Esophagus squamous epithelium (tissue), 5 donors: ENCODE measurements around the gene CCNB2. TPM values are rescaled to one million over a fixed set of nuclear protein-coding genes. Genes with fewer than 3 reads are reported as not detected.
"Not testable (repeated sequence)": the region's sequence is repeated elsewhere in the genome, so short reads cannot be mapped to it uniquely, and the experiment has no call there.

ENCODE experiments used
- DNase-seq: peaks from one replicate; lab custom pipeline; 2025; lab: John Stamatoyannopoulos, UW
- H3K27ac ChIP-seq, 4 donors: fragments of 200-600 bp; sonication (generic); one replicate each; pipeline ENCODE4 v1.5.1; 2016 to 2019; ENCODE audit warnings: mild to moderate bottlenecking in 1 of 4
- H3K27me3 ChIP-seq, 4 donors: fragments of 200-600 bp; sonication (generic); 1 replicate in 3 of 4; 2 replicates in 1 of 4; pipeline versions ENCODE4 v1.5.1 to v1.6.0; 2017 to 2021; ENCODE audit warnings: antibody characterized with exemption in 1 of 4
- H3K36me3 ChIP-seq, 3 donors: fragments of 200-600 bp; sonication (generic); one replicate each; pipeline ENCODE4 v1.5.1; 2016 to 2019
- H3K4me1 ChIP-seq, 3 donors: fragments of 200-600 bp; sonication (generic); one replicate each; pipeline ENCODE4 v1.5.1; 2017 to 2019
- H3K4me3 ChIP-seq, 4 donors: fragments of 200-600 bp; sonication (generic); 1 replicate in 3 of 4; 2 replicates in 1 of 4; pipeline ENCODE4 v1.5.1; 2016 to 2019; ENCODE audit warnings: mild to moderate bottlenecking in 2 of 4, moderate library complexity in 1 of 4
- H3K9me3 ChIP-seq, 3 donors: fragments of 200-600 bp; sonication (generic); one replicate each; pipeline ENCODE4 v1.5.1; 2016 to 2019
- POLR2A ChIP-seq, 4 donors: fragments of 450-650 bp; IDR thresholded peaks; one replicate each; pipeline ENCODE4 v1.6.1; 2017; ENCODE audit warnings: antibody characterized with exemption in 4 of 4, mild to moderate bottlenecking in 4 of 4, moderate library complexity in 3 of 4
- WGBS, 2 donors: methylation state at CpG; one replicate each; pipeline ENCODE4 v1.1.5; 2018; 5-methylcytosine and 5-hydroxymethylcytosine counted together
- intact Hi-C: fragments of 100-400 bp; cut with DNase I; formaldehyde crosslinking; loops from one replicate; pipeline ENCODE4 v1.15.0; 2022
- total RNA-seq, 4 donors: library from RNA; depleted of rRNA; stranded (reverse); fragments of >200 nt; gene quantifications; one replicate each; pipeline ENCODE4 v1.1.0, GENCODE V29; 2016
- TF ChIP-seq, protein P1 (sequence below), 6 experiments: fragments of 450-650 bp in 4 of 6; fragments of 200-600 bp in 2 of 6; sonication (generic) in 2 of 6; IDR thresholded peaks; one replicate each; pipeline ENCODE4 v1.5.1; 2016 to 2019; ENCODE audit warnings: antibody characterized with exemption in 6 of 6, mild to moderate bottlenecking in 4 of 6, moderate library complexity in 4 of 6
- donor health status: DM: yes; HTN: yes; CAD: no.

Gene CCNB2
- total RNA-seq, 4 donors from 2014 or later = 12.2 to 38.9 (median 23.0) TPM

DNA sequence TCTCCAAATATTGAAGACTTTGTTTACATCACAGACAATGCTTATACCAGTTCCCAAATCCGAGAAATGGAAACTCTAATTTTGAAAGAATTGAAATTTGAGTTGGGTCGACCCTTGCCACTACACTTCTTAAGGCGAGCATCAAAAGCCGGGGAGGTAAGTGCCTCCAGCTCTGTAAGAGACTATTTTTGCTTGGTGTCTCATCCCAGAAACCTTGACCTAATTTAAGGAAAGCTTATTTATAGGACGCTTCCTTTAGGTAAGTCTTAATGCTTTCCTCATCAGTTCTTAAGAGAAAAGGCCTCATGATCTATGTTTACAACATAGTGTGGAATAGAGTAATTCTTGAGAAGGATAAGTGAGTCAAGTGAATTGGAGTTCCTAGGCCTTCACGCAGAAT lies 11.8 kb downstream of the CCNB2 start:
- H3K9me3 ChIP-seq = no peaks in the 10 kb centered on the region
- peaks cover 0 to 29% (median 0%) of the 10 kb centered on the region in 3 donors for H3K36me3 ChIP-seq
- H3K4me1 ChIP-seq = no peaks in the 10 kb centered on the region
- intact Hi-C loops = no loop called here
- no peak for DNase-seq
- 91 to 95% methylated on average over 6 of the region's 6 CpGs for WGBS, 2 donors
- no peak overlapping the region for H3K4me3 ChIP-seq
- H3K27ac ChIP-seq = no peak overlapping the region
- TF ChIP-seq, protein P1, sequence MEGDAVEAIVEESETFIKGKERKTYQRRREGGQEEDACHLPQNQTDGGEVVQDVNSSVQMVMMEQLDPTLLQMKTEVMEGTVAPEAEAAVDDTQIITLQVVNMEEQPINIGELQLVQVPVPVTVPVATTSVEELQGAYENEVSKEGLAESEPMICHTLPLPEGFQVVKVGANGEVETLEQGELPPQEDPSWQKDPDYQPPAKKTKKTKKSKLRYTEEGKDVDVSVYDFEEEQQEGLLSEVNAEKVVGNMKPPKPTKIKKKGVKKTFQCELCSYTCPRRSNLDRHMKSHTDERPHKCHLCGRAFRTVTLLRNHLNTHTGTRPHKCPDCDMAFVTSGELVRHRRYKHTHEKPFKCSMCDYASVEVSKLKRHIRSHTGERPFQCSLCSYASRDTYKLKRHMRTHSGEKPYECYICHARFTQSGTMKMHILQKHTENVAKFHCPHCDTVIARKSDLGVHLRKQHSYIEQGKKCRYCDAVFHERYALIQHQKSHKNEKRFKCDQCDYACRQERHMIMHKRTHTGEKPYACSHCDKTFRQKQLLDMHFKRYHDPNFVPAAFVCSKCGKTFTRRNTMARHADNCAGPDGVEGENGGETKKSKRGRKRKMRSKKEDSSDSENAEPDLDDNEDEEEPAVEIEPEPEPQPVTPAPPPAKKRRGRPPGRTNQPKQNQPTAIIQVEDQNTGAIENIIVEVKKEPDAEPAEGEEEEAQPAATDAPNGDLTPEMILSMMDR (IDR thresholded peaks at IDR 0.05) = no peak
- no peak for TF ChIP-seq POLR2A (IDR thresholded peaks at IDR 0.05)
- no peaks in the 10 kb centered on the region for H3K27me3 ChIP-seq

- intact Hi-C loops = no loop called here
- H3K27me3 ChIP-seq = no peaks in the 10 kb centered on the region
- no peak overlapping the region for H3K4me3 ChIP-seq
- 88 to 93% methylated on average over 5 of the region's 5 CpGs for WGBS, 2 donors
- peaks cover 0 to 23% (median 0%) of the 10 kb centered on the region in 3 donors for H3K36me3 ChIP-seq
- no peaks in the 10 kb centered on the region for H3K4me1 ChIP-seq
- H3K9me3 ChIP-seq = no peaks in the 10 kb centered on the region
- H3K27ac ChIP-seq = no peak overlapping the region
- no peak for DNase-seq
- TF ChIP-seq, protein P1 (IDR thresholded peaks at IDR 0.05) = no peak
- no peak for TF ChIP-seq POLR2A (IDR thresholded peaks at IDR 0.05)
Observed at GRCh38 chr15:59119625-59120024, 14.7 kb downstream of the CCNB2 start.

DNA sequence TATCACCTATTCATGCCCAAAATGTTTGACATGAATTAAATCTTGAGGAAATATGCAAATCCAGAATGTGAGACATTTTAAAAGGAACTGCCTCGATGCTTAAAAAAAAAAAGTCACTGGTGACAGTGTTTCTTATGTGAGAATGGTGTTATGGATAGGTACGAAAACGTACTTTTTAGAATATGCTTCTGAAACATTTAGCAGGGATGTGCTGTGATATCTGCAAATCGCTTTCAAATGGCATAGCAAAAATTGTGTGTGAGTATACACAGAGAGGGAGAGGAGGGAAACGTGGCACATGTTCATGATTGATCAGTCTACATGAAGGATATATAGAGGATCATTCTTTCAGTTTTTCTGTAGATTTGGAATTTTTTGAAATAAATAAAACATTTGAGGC lies 16.0 kb downstream of the CCNB2 start:
- Histone ChIP-seq H3K4me3 (no peak overlapping the region), H3K4me1 (no peaks in the 10 kb centered on the region), H3K27me3 (no peaks in the 10 kb centered on the region), H3K9me3 (no peaks in the 10 kb centered on the region), H3K36me3 (peaks cover 0 to 16% (median 0%) of the 10 kb centered on the region in 3 donors), H3K27ac (no peak overlapping the region)
- WGBS, 2 donors = 90 to 98% methylated on average over 5 of the region's 5 CpGs
- no peak for DNase-seq
- intact Hi-C loops = no loop called here
- TF ChIP-seq, protein P1 (IDR thresholded peaks at IDR 0.05) = no peak
- TF ChIP-seq POLR2A (IDR thresholded peaks at IDR 0.05) = no peak

GRCh38 chr15:59124261-59124660 lies 19.3 kb downstream of the CCNB2 start:
- no peaks in the 10 kb centered on the region for H3K4me1 ChIP-seq
- H3K27me3 ChIP-seq = no peaks in the 10 kb centered on the region
- H3K4me3 ChIP-seq = no peak overlapping the region
- TF ChIP-seq, protein P1 (IDR thresholded peaks at IDR 0.05) = no peak
- TF ChIP-seq POLR2A (IDR thresholded peaks at IDR 0.05) = no peak
- DNase-seq = no peak
- H3K36me3 ChIP-seq = no peaks in the 10 kb centered on the region
- no peak overlapping the region for H3K27ac ChIP-seq
- WGBS, 2 donors = 86 to 100% methylated on average over 2 of the region's 2 CpGs
- H3K9me3 ChIP-seq = no peaks in the 10 kb centered on the region
- intact Hi-C loops = no loop called here

DNA sequence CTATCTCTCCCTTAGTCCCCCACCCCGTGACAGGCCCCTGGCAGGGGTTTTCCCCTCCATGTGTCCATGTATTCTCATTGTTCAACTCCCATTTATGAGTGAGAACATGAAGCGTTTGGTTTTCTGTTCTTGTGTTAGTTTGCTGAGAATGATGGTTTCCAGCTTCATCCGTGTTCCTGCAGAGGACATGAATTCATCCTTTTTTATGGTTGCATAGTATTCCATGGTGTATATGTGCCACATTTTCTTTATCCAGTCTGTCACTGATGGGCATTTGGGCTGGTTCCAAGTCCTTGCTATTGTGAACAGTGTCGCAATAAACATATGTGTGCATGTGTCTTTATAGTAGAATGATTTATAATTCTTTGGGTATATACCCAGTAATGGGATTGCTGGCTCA lies 20.7 kb downstream of the CCNB2 start:
- intact Hi-C loops, H3K4me1 ChIP-seq, H3K4me3 ChIP-seq, H3K36me3 ChIP-seq, H3K9me3 ChIP-seq, DNase-seq, H3K27ac ChIP-seq, H3K27me3 ChIP-seq: not testable (repeated sequence)
- 94 to 98% methylated on average over 4 of the region's 4 CpGs for WGBS, 2 donors

- 77 to 90% methylated on average over 1 of the region's 1 CpG for WGBS, 2 donors
- H3K9me3 ChIP-seq, H3K27me3 ChIP-seq, H3K27ac ChIP-seq, DNase-seq, H3K4me1 ChIP-seq, H3K4me3 ChIP-seq, intact Hi-C loops: not testable (repeated sequence)
- peaks cover 0 to 21% (median 0%) of the 10 kb centered on the region in 3 donors for H3K36me3 ChIP-seq
Observed at GRCh38 chr15:59127255-59127654, 22.3 kb downstream of the CCNB2 start.
